Endodermal cell (in vitro differentiated cells): ENCODE results near the gene NABP1. TPM values are rescaled to one million over a fixed set of nuclear protein-coding genes. Genes with fewer than 3 reads are reported as not detected.
A peak's percentile ranks its signal among the peaks of the same experiment; 100 is the strongest.

Experiments used
- DNase-seq: peaks from one replicate; pipeline ENCODE4 v3.0.0-alpha.2; 2017
- H3K27ac ChIP-seq: 2 replicates; pipeline ENCODE4 v1.5.1; 2013; ENCODE audit warnings: mild to moderate bottlenecking, low read depth, low read length, moderate library complexity
- H3K27me3 ChIP-seq: 2 replicates; pipeline ENCODE4 v1.6.1; 2013; ENCODE audit warnings: mild to moderate bottlenecking, low read length, moderate library complexity; ENCODE audit not compliant: insufficient read depth, control insufficient read depth, poor library complexity, severe bottlenecking
- H3K36me3 ChIP-seq: 2 replicates; pipeline ENCODE4 v1.7.0; 2013; ENCODE audit warnings: mild to moderate bottlenecking, low read length, moderate library complexity; ENCODE audit not compliant: control insufficient read depth, insufficient read depth
- H3K4me1 ChIP-seq: one replicate; pipeline ENCODE4 v1.7.0; 2013; ENCODE audit warnings: low read length; ENCODE audit not compliant: control insufficient read depth, insufficient read depth
- H3K4me3 ChIP-seq: 2 replicates; pipeline ENCODE4 v1.5.1; 2013; ENCODE audit warnings: mild to moderate bottlenecking, low read length, moderate library complexity
- H3K9ac ChIP-seq: 2 replicates; pipeline ENCODE4 v1.6.1; 2013; ENCODE audit warnings: mild to moderate bottlenecking, low read length, moderate library complexity; ENCODE audit not compliant: poor library complexity, severe bottlenecking; ENCODE audit errors: extremely low read depth
- H3K9me3 ChIP-seq: 2 replicates; pipeline ENCODE4 v1.6.1; 2013; ENCODE audit warnings: mild to moderate bottlenecking, low read length, moderate library complexity; ENCODE audit not compliant: control insufficient read depth
- H3K27ac Mint-ChIP-seq: 2 replicates; pipeline ENCODE4 v1.8.0; 2020; ENCODE audit warnings: mixed read lengths
- H3K27me3 Mint-ChIP-seq: 2 replicates; pipeline ENCODE4 v1.8.0; 2021; ENCODE audit warnings: mild to moderate bottlenecking, mixed read lengths; ENCODE audit not compliant: insufficient read depth
- H3K36me3 Mint-ChIP-seq: 2 replicates; pipeline ENCODE4 v1.8.0; 2020; ENCODE audit warnings: low read depth, mixed read lengths
- H3K4me1 Mint-ChIP-seq: 2 replicates; pipeline ENCODE4 v1.8.0; 2020; ENCODE audit warnings: mixed read lengths
- H3K4me3 Mint-ChIP-seq: 2 replicates; pipeline ENCODE4 v1.8.0; 2020; ENCODE audit warnings: mild to moderate bottlenecking, moderate library complexity, mixed read lengths
- H3K9me3 Mint-ChIP-seq: 2 replicates; pipeline ENCODE4 v1.8.0; 2020; ENCODE audit warnings: mild to moderate bottlenecking, mixed read lengths
- CTCF ChIP-seq: fragments of 200-600 bp; sonication (generic); conservative IDR thresholded peaks from 2 replicates; pipeline ENCODE4 v1.5.0; 2021; ENCODE audit warnings: antibody characterized with exemption, mild to moderate bottlenecking
- WGBS, 2 experiments: methylation state at CpG; one replicate each; pipeline versions ENCODE4 v1.1.5 to v1.1.7; 2013; ENCODE audit warnings: missing lambda C conversion rate in 2 of 2, mixed read lengths in 1 of 2; ENCODE audit not compliant: insufficient coverage in 1 of 2, insufficient read length in 1 of 2; 5-methylcytosine and 5-hydroxymethylcytosine counted together
- total RNA-seq, 2 donors: library from RNA; stranded (reverse); fragmentation: NEBNext Ultra II Directional in 1 of 2; extraction: Animal tissue kit (Norgen Biotek cat#: 25700) in 1 of 2; gene quantifications; 2 replicates in 1 of 2; 3 replicates in 1 of 2; pipeline ENCODE4 v1.2.1, GENCODE V29; 2021

Gene NABP1
- total RNA-seq, 2 donors from 2014 or later = 5.8 to 8.7 TPM

DNA sequence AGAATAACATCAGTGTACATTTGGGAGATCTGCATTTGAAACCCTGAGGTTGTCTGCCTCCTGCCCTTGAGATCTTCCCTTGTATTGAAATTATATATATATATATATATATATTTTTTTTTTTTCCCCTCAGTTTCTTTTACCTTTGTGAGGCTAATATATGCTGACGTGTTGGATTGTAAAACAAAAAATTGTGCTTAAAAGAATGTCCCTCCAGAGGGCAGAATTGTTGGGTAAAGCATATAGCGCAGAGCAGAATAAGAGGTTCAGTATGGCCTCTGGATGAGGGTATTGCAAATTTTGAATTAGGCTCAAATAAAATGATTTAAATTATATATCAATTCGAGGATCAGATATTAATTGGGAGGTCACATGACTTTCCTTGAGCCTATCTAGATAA lies 12.4 kb downstream of the NABP1 start:
- DNase-seq = no peak
- H3K27me3 Mint-ChIP-seq = no peaks in the 10 kb centered on the region
- Histone ChIP-seq H3K36me3 (peaks cover 4% of the 10 kb centered on the region), H3K4me3 (no peak overlapping the region), H3K9ac (no peak overlapping the region), H3K27ac (no peak overlapping the region), H3K9me3 (no peaks in the 10 kb centered on the region), H3K27me3 (no peaks in the 10 kb centered on the region), H3K4me1 (peaks cover 5% of the 10 kb centered on the region)
- no peaks in the 10 kb centered on the region for H3K9me3 Mint-ChIP-seq
- H3K4me3 Mint-ChIP-seq = no peak overlapping the region
- peaks cover 5% of the 10 kb centered on the region for H3K36me3 Mint-ChIP-seq
- 91 to 100% methylated on average over 1 to 3 of the region's 3 CpGs for WGBS, 2 experiments
- TF ChIP-seq CTCF = no peak
- H3K27ac Mint-ChIP-seq = no peak overlapping the region
- H3K4me1 Mint-ChIP-seq = peaks cover 25% of the 10 kb centered on the region

GRCh38 chr2:191691016-191691735 lies 13.2 kb downstream of the NABP1 start:
- Mint-ChIP-seq H3K27me3 (no peaks in the 10 kb centered on the region), H3K27ac (no peak overlapping the region), H3K4me1 (peaks cover 25% of the 10 kb centered on the region), H3K9me3 (no peaks in the 10 kb centered on the region), H3K36me3 (peaks cover 2% of the 10 kb centered on the region), H3K4me3 (no peak overlapping the region)
- 14 to 40% methylated on average over 1 to 5 of the region's 5 CpGs for WGBS, 2 experiments
- no peaks in the 10 kb centered on the region for H3K27me3 ChIP-seq
- DNase-seq = peak; percentile 67
- H3K9me3 ChIP-seq = no peaks in the 10 kb centered on the region
- peaks cover 5% of the 10 kb centered on the region for H3K4me1 ChIP-seq
- H3K27ac ChIP-seq = no peak overlapping the region
- H3K4me3 ChIP-seq = no peak overlapping the region
- H3K9ac ChIP-seq = no peak overlapping the region
- TF ChIP-seq CTCF = peak; percentile 85
- H3K36me3 ChIP-seq = no peaks in the 10 kb centered on the region

GRCh38 chr2:191691898-191692297 lies 14.0 kb downstream of the NABP1 start:
- peaks cover 2% of the 10 kb centered on the region for H3K36me3 Mint-ChIP-seq
- Histone ChIP-seq H3K9me3 (no peaks in the 10 kb centered on the region), H3K9ac (no peak overlapping the region), H3K4me3 (no peak overlapping the region), H3K27ac (no peak overlapping the region), H3K27me3 (no peaks in the 10 kb centered on the region), H3K4me1 (peaks cover 5% of the 10 kb centered on the region), H3K36me3 (no peaks in the 10 kb centered on the region)
- no peak for TF ChIP-seq CTCF
- DNase-seq = no peak
- H3K4me1 Mint-ChIP-seq = peaks cover 25% of the 10 kb centered on the region
- H3K27me3 Mint-ChIP-seq = no peaks in the 10 kb centered on the region
- H3K9me3 Mint-ChIP-seq = no peaks in the 10 kb centered on the region
- 88 to 99% methylated on average over 2 to 4 of the region's 4 CpGs for WGBS, 2 experiments
- H3K4me3 Mint-ChIP-seq = no peak overlapping the region
- no peak overlapping the region for H3K27ac Mint-ChIP-seq
